A549 treated with dexamethasone at 1 μM for 4 hours (cell line): ENCODE measurements around the gene DAZ2. TPM values are rescaled to one million over a fixed set of nuclear protein-coding genes. Genes with fewer than 3 reads are reported as not detected.

Experiments used
- total RNA-seq: library from RNA; stranded (reverse); fragments of 200-300 nt; extraction: Qiagen RNA extraction; gene quantifications from 5 replicates; pipeline ENCODE4 v1.2.3, GENCODE V29; 2022

Gene DAZ2, protein sequence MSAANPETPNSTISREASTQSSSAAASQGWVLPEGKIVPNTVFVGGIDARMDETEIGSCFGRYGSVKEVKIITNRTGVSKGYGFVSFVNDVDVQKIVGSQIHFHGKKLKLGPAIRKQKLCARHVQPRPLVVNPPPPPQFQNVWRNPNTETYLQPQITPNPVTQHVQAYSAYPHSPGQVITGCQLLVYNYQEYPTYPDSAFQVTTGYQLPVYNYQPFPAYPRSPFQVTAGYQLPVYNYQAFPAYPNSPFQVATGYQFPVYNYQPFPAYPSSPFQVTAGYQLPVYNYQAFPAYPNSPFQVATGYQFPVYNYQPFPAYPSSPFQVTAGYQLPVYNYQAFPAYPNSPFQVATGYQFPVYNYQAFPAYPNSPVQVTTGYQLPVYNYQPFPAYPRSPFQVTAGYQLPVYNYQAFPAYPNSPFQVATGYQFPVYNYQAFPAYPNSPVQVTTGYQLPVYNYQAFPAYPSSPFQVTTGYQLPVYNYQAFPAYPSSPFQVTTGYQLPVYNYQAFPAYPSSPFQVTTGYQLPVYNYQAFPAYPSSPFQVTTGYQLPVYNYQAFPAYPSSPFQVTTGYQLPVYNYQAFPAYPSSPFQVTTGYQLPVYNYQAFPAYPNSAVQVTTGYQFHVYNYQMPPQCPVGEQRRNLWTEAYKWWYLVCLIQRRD
- total RNA-seq, result not detected in 5 replicates

DNA sequence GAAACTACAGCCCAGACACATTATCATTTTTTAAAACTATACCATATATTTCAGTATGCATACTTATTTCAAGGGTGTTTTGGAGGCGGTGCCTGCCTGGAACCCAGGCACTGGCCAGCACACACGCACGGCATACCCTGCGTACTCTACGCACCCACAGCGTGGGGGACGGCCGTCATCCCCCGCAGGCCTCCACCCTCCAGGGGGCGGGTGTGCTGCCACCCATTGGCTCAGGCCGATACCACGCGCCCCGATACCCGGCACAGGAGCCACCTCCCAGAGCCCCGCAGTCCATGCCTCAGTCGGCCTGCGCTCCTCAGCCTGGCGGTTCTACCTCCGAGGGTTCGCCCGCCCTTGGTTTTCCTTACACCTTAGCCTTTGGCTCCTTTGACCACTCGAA lies at the start of gene DAZ2:
Gene DAZ2, plus strand, starts transcription at position 301 of the 400 bp plus-strand sequence. CDS start 208 bp downstream, outside the sequence.

DNA sequence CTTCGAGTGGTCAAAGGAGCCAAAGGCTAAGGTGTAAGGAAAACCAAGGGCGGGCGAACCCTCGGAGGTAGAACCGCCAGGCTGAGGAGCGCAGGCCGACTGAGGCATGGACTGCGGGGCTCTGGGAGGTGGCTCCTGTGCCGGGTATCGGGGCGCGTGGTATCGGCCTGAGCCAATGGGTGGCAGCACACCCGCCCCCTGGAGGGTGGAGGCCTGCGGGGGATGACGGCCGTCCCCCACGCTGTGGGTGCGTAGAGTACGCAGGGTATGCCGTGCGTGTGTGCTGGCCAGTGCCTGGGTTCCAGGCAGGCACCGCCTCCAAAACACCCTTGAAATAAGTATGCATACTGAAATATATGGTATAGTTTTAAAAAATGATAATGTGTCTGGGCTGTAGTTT lies 20.4 kb upstream of the DAZ2 start, which contains the start of gene DAZ1:
Gene DAZ1, minus strand, starts transcription at position 101 of the 400 bp plus-strand sequence. CDS start 208 bp downstream, outside the sequence.

Other genes with a start within 250 kb of the DAZ2 start
- gene BPY2, start 235.3 kb upstream of the DAZ2 start, total RNA-seq, result not detected in 5 replicates
- gene DAZ1, start 20.5 kb upstream of the DAZ2 start, total RNA-seq, result not detected in 5 replicates